Inflammatory macrophage treated with lipopolysaccharide for 4 hours (primary cell): Measurements from ENCODE around the gene NOTCH1.

Experiments
- DNase-seq: peaks from one replicate; pipeline ENCODE4 v3.0.0-alpha.2; 2020

Gene NOTCH1

GRCh38 chr9:136484153-136485048 lies 61.4 kb downstream of the NOTCH1 start:
- no peak for DNase-seq

- DNase-seq, result peak; percentile 94
Measured at GRCh38 chr9:136483589-136484152, 62.2 kb downstream of the NOTCH1 start.

GRCh38 chr9:136482793-136483588 lies 62.9 kb downstream of the NOTCH1 start, which contains the start of gene SEC16A:
Gene SEC16A, minus strand, starts transcription at chr9:136483040. Its CDS starts 5,425 bp downstream, at chr9:136477615.
- DNase-seq, result peak; percentile 99

GRCh38 chr9:136482046-136482792 lies 63.6 kb downstream of the NOTCH1 start:
- DNase-seq, result peak; percentile 59

- DNase-seq, result no peak
Measured at GRCh38 chr9:136481558-136481957, 64.3 kb downstream of the NOTCH1 start.

- DNase-seq, result no peak
Measured at GRCh38 chr9:136476369-136477150, 69.3 kb downstream of the NOTCH1 start.

- no peak for DNase-seq
Measured at GRCh38 chr9:136474974-136475865, 70.6 kb downstream of the NOTCH1 start.

GRCh38 chr9:136474021-136474640 lies 71.7 kb downstream of the NOTCH1 start:
- no peak for DNase-seq

GRCh38 chr9:136473354-136473721 lies 72.5 kb downstream of the NOTCH1 start:
- no peak for DNase-seq

- DNase-seq, result no peak
Measured at GRCh38 chr9:136472640-136473353, 73.1 kb downstream of the NOTCH1 start.

- no peak for DNase-seq
Measured at GRCh38 chr9:136471802-136472487, 73.9 kb downstream of the NOTCH1 start.

GRCh38 chr9:136470792-136471469 lies 74.9 kb downstream of the NOTCH1 start:
- DNase-seq, result no peak

GRCh38 chr9:136470356-136470755 lies 75.5 kb downstream of the NOTCH1 start:
- no peak for DNase-seq

GRCh38 chr9:136467766-136468165 lies 78.1 kb downstream of the NOTCH1 start:
- no peak for DNase-seq

GRCh38 chr9:136466155-136466541 lies 79.7 kb downstream of the NOTCH1 start:
- no peak for DNase-seq

GRCh38 chr9:136465500-136466154 lies 80.2 kb downstream of the NOTCH1 start:
- no peak for DNase-seq

GRCh38 chr9:136464241-136464640 lies 81.6 kb downstream of the NOTCH1 start:
- no peak for DNase-seq

- no peak for DNase-seq
Measured at GRCh38 chr9:136463578-136463977, 82.3 kb downstream of the NOTCH1 start.
